Sigmoid colon (tissue), 7 donors: Measurements from ENCODE around the gene SHC3. TPM values are rescaled to one million over a fixed set of nuclear protein-coding genes. Genes with fewer than 3 reads are reported as not detected.

Experiments used
- DNase-seq: peaks from one replicate; pipeline ENCODE4 v3.0.0-alpha.2; 2019
- H3K27ac ChIP-seq, 4 donors: fragments of 200-600 bp; sonication (generic); one replicate each; pipeline ENCODE4 v1.5.1; 2016 to 2019; ENCODE audit warnings: mild to moderate bottlenecking in 1 of 4
- H3K27me3 ChIP-seq, 3 donors: fragments of 200-600 bp; sonication (generic); one replicate each; pipeline ENCODE4 v1.5.1; 2019; ENCODE audit warnings: mild to moderate bottlenecking in 1 of 3
- H3K36me3 ChIP-seq, 4 donors: fragments of 200-600 bp; sonication (generic); one replicate each; pipeline ENCODE4 v1.5.1; 2016 to 2019
- H3K4me1 ChIP-seq, 4 donors: fragments of 200-600 bp; sonication (generic); one replicate each; pipeline ENCODE4 v1.5.1; 2017 to 2019
- H3K4me3 ChIP-seq, 4 donors: fragments of 200-600 bp; sonication (generic); one replicate each; pipeline ENCODE4 v1.5.1; 2017 to 2019; ENCODE audit warnings: mild to moderate bottlenecking in 2 of 4, moderate library complexity in 1 of 4
- H3K9me3 ChIP-seq, 4 donors: fragments of 200-600 bp in 3 of 4; sonication (generic) in 3 of 4; one replicate each; pipeline versions ENCODE4 v1.5.1 to v1.6.1; 2013 to 2019
- EP300 ChIP-seq, 4 donors: sonication (generic); formaldehyde crosslinking; IDR thresholded peaks; one replicate each; pipeline ENCODE4 v1.6.1; 2017; ENCODE audit warnings: antibody characterized with exemption in 4 of 4
- POLR2A ChIP-seq, 2 donors: fragments of 450-650 bp; IDR thresholded peaks; one replicate each; pipeline ENCODE4 v1.6.1; 2016; ENCODE audit warnings: antibody characterized with exemption in 2 of 2, mild to moderate bottlenecking in 2 of 2, moderate library complexity in 2 of 2
- POLR2AphosphoS5 ChIP-seq, 4 donors: sonication (generic); formaldehyde crosslinking; IDR thresholded peaks; one replicate each; pipeline ENCODE4 v1.6.1; 2017; ENCODE audit warnings: antibody characterized with exemption in 4 of 4
- WGBS, 2 donors: extraction: QIAGEN DNeasy Blood & Tissue Kit; methylation state at CpG; one replicate each; pipeline ENCODE4 v1.1.7; 2013; 5-methylcytosine and 5-hydroxymethylcytosine counted together
- intact Hi-C: fragments of 100-400 bp; cut with DNase I; formaldehyde crosslinking; loops from one replicate; pipeline ENCODE4 v1.15.1; 2023
- polyA plus RNA-seq, 3 donors: library from polyadenylated mRNA; stranded (reverse); fragments of 200-250 nt; gene quantifications; one replicate each; pipeline ENCODE4 v1.2.3, GENCODE V29; 2013
- total RNA-seq, 4 donors: library from RNA; depleted of rRNA; stranded (reverse); fragments of >200 nt; gene quantifications; one replicate each; pipeline ENCODE4 v1.1.0, GENCODE V29; 2016
- TF ChIP-seq, protein P1 (sequence below), 4 experiments: fragments of 450-650 bp in 3 of 4; fragments of 200-600 bp in 1 of 4; IDR thresholded peaks; one replicate each; pipeline ENCODE4 v1.5.1; 2016 to 2019; ENCODE audit warnings: antibody characterized with exemption in 4 of 4, mild to moderate bottlenecking in 3 of 4, moderate library complexity in 2 of 4
- donor health status: healthy with polysubstance abuse.
- donor health status: Bipolar disorder and iron deficiency.
- donor health status: healthy.

The SHC3 gene
- total and polyA plus RNA-seq, 7 donors = 0.32 to 14.7 (median 2.1) TPM; not detected in 1

DNA sequence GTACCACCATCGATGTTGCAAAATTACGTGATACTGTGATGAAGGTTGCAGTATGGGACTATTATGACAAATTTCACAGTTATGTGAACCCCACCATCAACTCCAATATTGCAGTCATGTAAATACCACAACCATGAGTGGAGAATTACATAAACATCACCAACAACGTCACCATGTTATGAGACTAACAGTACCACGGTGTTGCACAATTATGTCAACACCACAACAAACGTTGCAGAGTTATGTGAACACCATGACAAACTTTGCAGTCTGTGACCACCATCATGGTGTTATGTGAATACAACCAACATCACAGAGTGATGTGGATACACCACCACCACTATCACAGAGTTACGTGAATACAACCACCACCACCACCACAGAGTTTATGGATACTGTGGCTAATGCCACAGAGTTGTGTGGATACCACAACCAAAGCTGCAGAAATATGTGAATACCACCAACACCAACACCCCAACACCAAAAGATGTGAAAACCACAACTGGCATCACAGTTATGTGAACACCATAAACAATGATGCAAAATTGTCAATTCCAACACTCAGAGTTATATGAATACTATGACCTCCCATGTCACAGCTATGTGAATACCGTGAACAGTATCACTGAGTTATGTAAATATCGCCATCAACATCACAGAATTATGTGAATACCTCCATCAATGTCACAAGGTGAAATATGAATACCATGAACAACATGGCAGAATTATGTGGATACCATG is 62.4 kb downstream of the SHC3 start:
- no peaks in the 10 kb centered on the region for H3K36me3 ChIP-seq
- DNase-seq = no peak
- TF ChIP-seq, protein P1, sequence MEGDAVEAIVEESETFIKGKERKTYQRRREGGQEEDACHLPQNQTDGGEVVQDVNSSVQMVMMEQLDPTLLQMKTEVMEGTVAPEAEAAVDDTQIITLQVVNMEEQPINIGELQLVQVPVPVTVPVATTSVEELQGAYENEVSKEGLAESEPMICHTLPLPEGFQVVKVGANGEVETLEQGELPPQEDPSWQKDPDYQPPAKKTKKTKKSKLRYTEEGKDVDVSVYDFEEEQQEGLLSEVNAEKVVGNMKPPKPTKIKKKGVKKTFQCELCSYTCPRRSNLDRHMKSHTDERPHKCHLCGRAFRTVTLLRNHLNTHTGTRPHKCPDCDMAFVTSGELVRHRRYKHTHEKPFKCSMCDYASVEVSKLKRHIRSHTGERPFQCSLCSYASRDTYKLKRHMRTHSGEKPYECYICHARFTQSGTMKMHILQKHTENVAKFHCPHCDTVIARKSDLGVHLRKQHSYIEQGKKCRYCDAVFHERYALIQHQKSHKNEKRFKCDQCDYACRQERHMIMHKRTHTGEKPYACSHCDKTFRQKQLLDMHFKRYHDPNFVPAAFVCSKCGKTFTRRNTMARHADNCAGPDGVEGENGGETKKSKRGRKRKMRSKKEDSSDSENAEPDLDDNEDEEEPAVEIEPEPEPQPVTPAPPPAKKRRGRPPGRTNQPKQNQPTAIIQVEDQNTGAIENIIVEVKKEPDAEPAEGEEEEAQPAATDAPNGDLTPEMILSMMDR (IDR thresholded peaks at IDR 0.05) = no peak
- TF ChIP-seq POLR2A (IDR thresholded peaks at IDR 0.05) (no peak), POLR2AphosphoS5 (IDR thresholded peaks at IDR 0.05) (no peak), EP300 (IDR thresholded peaks at IDR 0.05) (no peak)
- H3K9me3 ChIP-seq = peaks cover 0 to 3% (median 0%) of the 10 kb centered on the region in 4 donors
- WGBS, 2 donors = 87 to 90% methylated on average over 8 of the region's 8 CpGs
- no peak overlapping the region for H3K27ac ChIP-seq
- no peaks in the 10 kb centered on the region for H3K27me3 ChIP-seq
- H3K4me3 ChIP-seq = no peak overlapping the region
- H3K4me1 ChIP-seq = no peaks in the 10 kb centered on the region
- intact Hi-C loops = no loop called here

DNA sequence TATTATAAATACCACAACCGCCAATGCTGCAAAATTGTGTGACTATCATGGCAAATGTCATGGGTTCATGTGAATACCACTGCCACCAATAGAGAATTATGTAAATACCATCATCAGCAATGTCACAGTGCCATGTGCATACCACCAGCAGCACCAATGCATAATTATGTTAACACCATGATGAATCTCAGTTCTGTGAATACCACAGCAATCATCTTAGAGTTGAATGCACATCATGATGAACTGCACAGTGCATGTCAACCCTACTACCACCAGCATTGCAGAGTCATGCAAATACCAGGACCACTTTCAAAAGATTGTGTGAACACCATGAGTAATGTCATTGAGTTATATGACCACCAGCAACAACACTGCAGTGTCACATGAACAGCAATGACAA is 63.2 kb downstream of the SHC3 start:
- H3K36me3 ChIP-seq = no peaks in the 10 kb centered on the region
- H3K4me3 ChIP-seq = no peak overlapping the region
- H3K27me3 ChIP-seq = no peaks in the 10 kb centered on the region
- DNase-seq = no peak
- H3K9me3 ChIP-seq = peaks cover 0 to 3% (median 0%) of the 10 kb centered on the region in 4 donors
- H3K4me1 ChIP-seq = no peaks in the 10 kb centered on the region
- no peak for TF ChIP-seq EP300 (IDR thresholded peaks at IDR 0.05)
- no peak for TF ChIP-seq POLR2AphosphoS5 (IDR thresholded peaks at IDR 0.05)
- no peak for TF ChIP-seq POLR2A (IDR thresholded peaks at IDR 0.05)
- TF ChIP-seq, protein P1 (IDR thresholded peaks at IDR 0.05) = no peak
- 92 to 97% methylated on average over 1 of the region's 1 CpG for WGBS, 2 donors
- no peak overlapping the region for H3K27ac ChIP-seq
- intact Hi-C loops = no loop called here

DNA sequence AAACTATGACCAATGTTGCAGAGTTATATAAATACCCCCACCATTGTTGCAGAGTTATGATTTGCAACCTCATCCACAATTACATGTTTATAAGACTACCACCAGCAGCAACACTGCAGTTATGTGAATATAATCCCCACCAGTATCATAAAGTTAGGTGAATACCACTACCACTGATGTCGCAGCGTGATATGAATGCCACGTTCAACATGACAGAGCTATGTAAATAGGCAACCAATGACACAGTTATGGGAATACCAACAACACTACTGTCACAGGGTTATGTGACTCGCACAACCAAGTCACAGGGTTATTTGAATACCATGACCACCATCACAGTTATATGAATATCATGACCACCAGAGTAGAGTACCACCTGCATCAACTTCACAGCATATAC is 63.9 kb downstream of the SHC3 start:
- no peak for DNase-seq
- Histone ChIP-seq H3K9me3 (peaks cover 0 to 3% (median 0%) of the 10 kb centered on the region in 4 donors), H3K27me3 (no peaks in the 10 kb centered on the region), H3K4me1 (no peaks in the 10 kb centered on the region), H3K4me3 (no peak overlapping the region), H3K36me3 (no peaks in the 10 kb centered on the region), H3K27ac (no peak overlapping the region)
- TF ChIP-seq, protein P1 (IDR thresholded peaks at IDR 0.05) = no peak
- TF ChIP-seq POLR2AphosphoS5 (IDR thresholded peaks at IDR 0.05) (no peak), POLR2A (IDR thresholded peaks at IDR 0.05) (no peak), EP300 (IDR thresholded peaks at IDR 0.05) (no peak)
- 93 to 96% methylated on average over 4 of the region's 4 CpGs for WGBS, 2 donors
- intact Hi-C loops = no loop called here

DNA sequence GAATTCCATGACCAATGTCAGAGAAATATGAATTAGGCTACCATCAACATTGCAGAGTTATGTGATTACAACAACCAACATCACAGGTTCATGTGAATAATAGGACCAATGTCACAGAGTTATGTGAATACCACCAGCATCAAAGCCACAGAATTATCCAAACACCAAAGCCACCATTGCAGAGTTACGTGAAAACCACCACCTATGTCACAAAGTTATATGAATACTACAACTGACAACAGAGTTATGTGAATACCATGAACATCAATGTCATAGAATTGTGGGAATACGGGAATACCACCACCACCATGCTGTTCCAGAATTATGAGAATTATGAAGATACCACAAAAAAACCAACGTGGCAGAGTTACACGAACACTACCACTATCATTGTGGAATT is 64.8 kb downstream of the SHC3 start:
- intact Hi-C loops = no loop called here
- Histone ChIP-seq H3K27ac (no peak overlapping the region), H3K9me3 (no peaks in the 10 kb centered on the region), H3K36me3 (no peaks in the 10 kb centered on the region), H3K4me1 (no peaks in the 10 kb centered on the region), H3K4me3 (no peak overlapping the region), H3K27me3 (no peaks in the 10 kb centered on the region)
- WGBS, 2 donors = 85 to 88% methylated on average over 4 of the region's 4 CpGs
- no peak for DNase-seq
- TF ChIP-seq, protein P1 (IDR thresholded peaks at IDR 0.05) = no peak
- TF ChIP-seq POLR2AphosphoS5 (IDR thresholded peaks at IDR 0.05) (no peak), EP300 (IDR thresholded peaks at IDR 0.05) (no peak), POLR2A (IDR thresholded peaks at IDR 0.05) (no peak)

DNA sequence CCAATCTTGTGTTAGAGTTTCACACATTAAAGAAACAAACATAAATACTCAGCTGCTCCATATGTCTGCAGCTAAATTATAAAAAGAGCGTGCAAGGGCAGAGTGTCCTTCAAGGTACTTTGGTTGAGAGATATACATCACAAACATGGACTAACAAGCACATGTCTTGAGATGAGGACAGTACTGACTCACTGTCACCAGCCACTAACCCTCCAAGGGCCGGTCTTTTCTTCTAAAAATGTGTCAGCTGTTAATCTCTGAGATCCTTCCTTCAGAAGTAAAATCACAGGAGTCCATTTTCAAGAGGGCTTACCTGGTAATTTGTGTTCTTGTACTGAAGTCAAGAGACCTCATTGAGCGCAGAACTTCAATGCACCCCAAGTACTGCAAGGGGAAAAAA is 66.4 kb downstream of the SHC3 start:
- 86 to 88% methylated on average over 3 of the region's 3 CpGs for WGBS, 2 donors
- no peak overlapping the region for H3K27ac ChIP-seq

More for the DNA sequence above, 66.4 kb downstream of the SHC3 start:
- Histone ChIP-seq H3K27me3 (no peaks in the 10 kb centered on the region), H3K9me3 (no peaks in the 10 kb centered on the region), H3K36me3 (no peaks in the 10 kb centered on the region), H3K4me1 (no peaks in the 10 kb centered on the region), H3K4me3 (no peak overlapping the region)
- DNase-seq = no peak
- TF ChIP-seq POLR2A (IDR thresholded peaks at IDR 0.05) = no peak
- no peak for TF ChIP-seq EP300 (IDR thresholded peaks at IDR 0.05)
- TF ChIP-seq POLR2AphosphoS5 (IDR thresholded peaks at IDR 0.05) = no peak
- TF ChIP-seq, protein P1 (IDR thresholded peaks at IDR 0.05) = no peak
- intact Hi-C loops = no loop called here
